Activated T-cell treated with anti-CD3 and anti-CD28 coated beads for 1 hour (primary cell): ENCODE data around the gene SARDH.
A peak's percentile ranks its signal among the peaks of the same experiment; 100 is the strongest.

ENCODE experiments used
- DNase-seq: peaks from one replicate; pipeline ENCODE4 v3.0.0-alpha.2; 2020; ENCODE audit warnings: low read depth

Gene SARDH

GRCh38 chr9:133702798-133703590 is 35.2 kb downstream of the SARDH start:
- DNase-seq, result no peak

- DNase-seq, result peak; percentile 57
Observed at GRCh38 chr9:133701981-133702797, 36.0 kb downstream of the SARDH start.

GRCh38 chr9:133701321-133701980 is 36.7 kb downstream of the SARDH start:
- DNase-seq, result peak; percentile 21

- DNase-seq, result no peak
Observed at GRCh38 chr9:133700819-133701320, 37.3 kb downstream of the SARDH start.

- DNase-seq, result no peak
Observed at GRCh38 chr9:133699546-133699945, 38.6 kb downstream of the SARDH start.

GRCh38 chr9:133696071-133696472 is 42.1 kb downstream of the SARDH start:
- no peak for DNase-seq

- no peak for DNase-seq
Observed at GRCh38 chr9:133694686-133695085, 43.5 kb downstream of the SARDH start.

GRCh38 chr9:133693703-133694529 is 44.2 kb downstream of the SARDH start:
- no peak for DNase-seq

GRCh38 chr9:133693116-133693515 is 45.0 kb downstream of the SARDH start:
- no peak for DNase-seq

GRCh38 chr9:133692364-133692985 is 45.7 kb downstream of the SARDH start:
- no peak for DNase-seq

GRCh38 chr9:133691626-133692363 is 46.4 kb downstream of the SARDH start:
- DNase-seq, result no peak

- DNase-seq, result no peak
Observed at GRCh38 chr9:133691191-133691590, 47.0 kb downstream of the SARDH start.

GRCh38 chr9:133690081-133690561 is 48.0 kb downstream of the SARDH start:
- no peak for DNase-seq

GRCh38 chr9:133689151-133689763 is 48.9 kb downstream of the SARDH start:
- DNase-seq, result no peak

- no peak for DNase-seq
Observed at GRCh38 chr9:133687856-133688761, 50.0 kb downstream of the SARDH start.

GRCh38 chr9:133686642-133687575 is 51.2 kb downstream of the SARDH start:
- DNase-seq, result no peak
